Vagina (tissue), 2 donors: ENCODE measurements around the gene MPPED1.

Source experiments
- POLR2A ChIP-seq, 2 donors: fragments of 450-650 bp; IDR thresholded peaks; one replicate each; pipeline ENCODE4 v1.6.1; 2017; ENCODE audit warnings: antibody characterized with exemption in 2 of 2, mild to moderate bottlenecking in 2 of 2, moderate library complexity in 2 of 2
- POLR2AphosphoS5 ChIP-seq, 2 donors: sonication (generic); formaldehyde crosslinking; IDR thresholded peaks; one replicate each; pipeline ENCODE4 v1.9.0; 2017; ENCODE audit warnings: antibody characterized with exemption in 2 of 2, mild to moderate bottlenecking in 2 of 2, low read depth in 1 of 2; ENCODE audit not compliant: insufficient read depth in 1 of 2
- TF ChIP-seq, protein P1 (sequence below), 3 experiments: fragments of 450-650 bp in 2 of 3; fragments of 200-600 bp in 1 of 3; sonication (generic) in 1 of 3; IDR thresholded peaks; one replicate each; pipeline ENCODE4 v1.5.1; 2017 to 2019; ENCODE audit warnings: antibody characterized with exemption in 3 of 3, mild to moderate bottlenecking in 2 of 3, moderate library complexity in 2 of 3

DNA sequence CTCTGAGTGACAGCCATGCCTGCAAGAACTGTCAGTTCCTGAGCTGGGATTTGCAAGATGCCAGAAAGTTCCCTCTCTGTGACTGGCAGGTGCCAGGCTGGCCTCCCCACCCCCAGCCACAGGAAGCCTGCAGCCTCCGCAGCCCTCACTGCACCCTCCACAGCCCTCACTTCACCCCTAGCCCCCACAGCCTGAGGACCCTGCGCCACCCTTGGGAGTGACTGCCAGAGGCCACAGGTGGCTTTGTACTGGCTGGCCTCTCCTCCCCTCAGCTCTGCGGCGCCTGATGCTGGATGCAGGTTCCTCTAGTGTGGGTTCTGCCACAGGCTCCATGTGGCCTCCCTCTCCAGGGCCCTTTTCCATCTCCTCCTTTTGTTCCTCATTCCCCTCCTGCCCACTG lies 28.7 kb downstream of the MPPED1 start:
- TF ChIP-seq POLR2A (IDR thresholded peaks at IDR 0.05) (no peak), POLR2AphosphoS5 (IDR thresholded peaks at IDR 0.05; ENCODE audit: insufficient read depth in 1 of 2, low read depth in 1 of 2) (no peak)
- TF ChIP-seq, protein P1, sequence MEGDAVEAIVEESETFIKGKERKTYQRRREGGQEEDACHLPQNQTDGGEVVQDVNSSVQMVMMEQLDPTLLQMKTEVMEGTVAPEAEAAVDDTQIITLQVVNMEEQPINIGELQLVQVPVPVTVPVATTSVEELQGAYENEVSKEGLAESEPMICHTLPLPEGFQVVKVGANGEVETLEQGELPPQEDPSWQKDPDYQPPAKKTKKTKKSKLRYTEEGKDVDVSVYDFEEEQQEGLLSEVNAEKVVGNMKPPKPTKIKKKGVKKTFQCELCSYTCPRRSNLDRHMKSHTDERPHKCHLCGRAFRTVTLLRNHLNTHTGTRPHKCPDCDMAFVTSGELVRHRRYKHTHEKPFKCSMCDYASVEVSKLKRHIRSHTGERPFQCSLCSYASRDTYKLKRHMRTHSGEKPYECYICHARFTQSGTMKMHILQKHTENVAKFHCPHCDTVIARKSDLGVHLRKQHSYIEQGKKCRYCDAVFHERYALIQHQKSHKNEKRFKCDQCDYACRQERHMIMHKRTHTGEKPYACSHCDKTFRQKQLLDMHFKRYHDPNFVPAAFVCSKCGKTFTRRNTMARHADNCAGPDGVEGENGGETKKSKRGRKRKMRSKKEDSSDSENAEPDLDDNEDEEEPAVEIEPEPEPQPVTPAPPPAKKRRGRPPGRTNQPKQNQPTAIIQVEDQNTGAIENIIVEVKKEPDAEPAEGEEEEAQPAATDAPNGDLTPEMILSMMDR (IDR thresholded peaks at IDR 0.05) = no peak
